ENCODE results near the gene RFC2.

RFC2 gene

DNA sequence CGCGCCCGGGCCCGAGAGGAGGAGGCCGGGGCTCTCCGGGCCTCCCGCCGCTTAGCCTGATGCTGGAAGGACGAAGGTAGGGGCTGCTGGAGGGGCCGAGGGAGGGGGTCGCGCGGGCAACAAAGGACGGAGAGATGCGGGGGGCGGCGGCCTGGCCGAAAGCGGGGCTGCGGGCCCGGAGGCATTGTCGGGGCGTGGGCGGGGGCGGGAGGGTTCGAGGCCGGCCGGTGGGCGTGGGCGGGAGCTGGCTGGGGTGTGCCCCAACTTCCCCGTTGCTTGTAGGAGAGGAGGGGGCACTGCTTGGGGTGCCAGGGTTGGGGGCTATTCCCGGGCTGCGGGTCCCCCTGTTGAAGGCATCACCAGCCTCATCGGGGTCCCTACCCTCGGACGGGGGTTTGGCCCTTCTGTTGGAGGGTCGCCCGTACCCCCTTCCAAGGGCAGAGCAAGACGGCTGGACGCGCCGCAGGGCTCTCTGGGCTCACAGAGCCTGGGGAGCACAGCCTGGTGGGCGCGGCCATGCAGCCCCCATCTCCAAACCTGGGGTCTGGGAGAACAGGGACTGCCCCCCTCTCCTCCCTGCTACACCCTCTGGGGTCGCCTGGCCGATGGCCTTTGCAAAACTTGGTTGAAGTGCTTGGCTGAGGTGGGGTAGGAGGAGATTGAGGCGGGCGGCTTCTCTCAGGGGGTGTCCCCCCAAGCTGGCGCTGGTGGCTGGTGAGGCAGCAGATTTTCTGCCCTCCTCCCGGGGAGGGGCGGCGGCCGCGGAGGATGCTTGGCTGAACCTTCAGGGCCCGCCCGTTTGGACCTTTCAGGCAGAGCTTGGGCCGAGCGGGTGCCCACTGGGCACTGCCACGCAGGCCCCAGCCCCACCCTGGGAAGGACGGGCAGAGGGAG, 35.7 kb upstream of the RFC2 start:
- in situ Hi-C loops (cut with MboI; ENCODE audit: low sequenced_read_pairs, unreplicated experiment), result no loop called here
- no peak for DNase-seq (ENCODE audit: low spot score)
- TF ChIP-seq, protein P1, sequence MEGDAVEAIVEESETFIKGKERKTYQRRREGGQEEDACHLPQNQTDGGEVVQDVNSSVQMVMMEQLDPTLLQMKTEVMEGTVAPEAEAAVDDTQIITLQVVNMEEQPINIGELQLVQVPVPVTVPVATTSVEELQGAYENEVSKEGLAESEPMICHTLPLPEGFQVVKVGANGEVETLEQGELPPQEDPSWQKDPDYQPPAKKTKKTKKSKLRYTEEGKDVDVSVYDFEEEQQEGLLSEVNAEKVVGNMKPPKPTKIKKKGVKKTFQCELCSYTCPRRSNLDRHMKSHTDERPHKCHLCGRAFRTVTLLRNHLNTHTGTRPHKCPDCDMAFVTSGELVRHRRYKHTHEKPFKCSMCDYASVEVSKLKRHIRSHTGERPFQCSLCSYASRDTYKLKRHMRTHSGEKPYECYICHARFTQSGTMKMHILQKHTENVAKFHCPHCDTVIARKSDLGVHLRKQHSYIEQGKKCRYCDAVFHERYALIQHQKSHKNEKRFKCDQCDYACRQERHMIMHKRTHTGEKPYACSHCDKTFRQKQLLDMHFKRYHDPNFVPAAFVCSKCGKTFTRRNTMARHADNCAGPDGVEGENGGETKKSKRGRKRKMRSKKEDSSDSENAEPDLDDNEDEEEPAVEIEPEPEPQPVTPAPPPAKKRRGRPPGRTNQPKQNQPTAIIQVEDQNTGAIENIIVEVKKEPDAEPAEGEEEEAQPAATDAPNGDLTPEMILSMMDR (IDR thresholded peaks at IDR 0.05; ENCODE audit: borderline replicate concordance, control extremely low read depth, extremely low read depth, insufficient read depth, missing control alignments), result no peak

DNA sequence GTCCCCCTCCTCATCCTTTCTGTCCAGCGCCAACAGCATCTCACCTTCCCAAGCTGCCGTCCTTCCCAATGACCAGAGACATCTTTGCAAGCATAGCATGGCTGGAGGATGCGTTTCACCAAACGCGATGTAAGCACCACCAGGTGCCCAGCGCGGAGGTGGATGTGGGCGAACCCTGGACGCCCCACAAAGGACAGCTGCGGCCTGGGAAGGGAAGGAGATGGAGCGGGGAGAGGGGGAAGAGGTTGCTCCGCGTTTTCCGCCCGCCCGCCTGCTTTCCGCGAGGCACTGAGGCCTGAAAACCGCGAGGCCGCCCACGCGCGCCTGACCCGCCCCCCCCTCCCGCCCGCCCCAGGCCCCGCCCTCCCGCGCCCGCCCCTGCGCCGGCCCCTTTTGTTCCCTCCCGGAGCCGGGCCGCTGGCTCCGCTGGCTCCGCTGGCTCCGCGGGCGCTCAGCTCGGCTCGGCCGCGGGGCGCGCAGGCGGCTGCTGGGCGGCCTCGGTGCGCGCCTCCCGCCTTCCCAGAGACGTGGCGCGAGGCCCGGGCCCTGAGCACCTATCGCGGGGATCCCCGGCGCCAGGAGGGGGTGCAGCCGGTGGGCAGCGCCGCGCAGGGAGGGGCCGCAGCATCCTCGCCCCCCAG, 34.9 kb upstream of the RFC2 start, which contains the start of gene CLIP2:
Gene CLIP2, plus strand, starts transcription at position 390 of the 641 bp plus-strand sequence. CDS start 28,140 bp downstream, outside the sequence.
- TF ChIP-seq, protein P1 (IDR thresholded peaks at IDR 0.05; ENCODE audit: borderline replicate concordance, control extremely low read depth, extremely low read depth, insufficient read depth, missing control alignments), result no peak
- DNase-seq (ENCODE audit: low spot score), result peak; percentile 92
- in situ Hi-C loops (cut with MboI; ENCODE audit: low sequenced_read_pairs, unreplicated experiment), result no loop called here

DNA sequence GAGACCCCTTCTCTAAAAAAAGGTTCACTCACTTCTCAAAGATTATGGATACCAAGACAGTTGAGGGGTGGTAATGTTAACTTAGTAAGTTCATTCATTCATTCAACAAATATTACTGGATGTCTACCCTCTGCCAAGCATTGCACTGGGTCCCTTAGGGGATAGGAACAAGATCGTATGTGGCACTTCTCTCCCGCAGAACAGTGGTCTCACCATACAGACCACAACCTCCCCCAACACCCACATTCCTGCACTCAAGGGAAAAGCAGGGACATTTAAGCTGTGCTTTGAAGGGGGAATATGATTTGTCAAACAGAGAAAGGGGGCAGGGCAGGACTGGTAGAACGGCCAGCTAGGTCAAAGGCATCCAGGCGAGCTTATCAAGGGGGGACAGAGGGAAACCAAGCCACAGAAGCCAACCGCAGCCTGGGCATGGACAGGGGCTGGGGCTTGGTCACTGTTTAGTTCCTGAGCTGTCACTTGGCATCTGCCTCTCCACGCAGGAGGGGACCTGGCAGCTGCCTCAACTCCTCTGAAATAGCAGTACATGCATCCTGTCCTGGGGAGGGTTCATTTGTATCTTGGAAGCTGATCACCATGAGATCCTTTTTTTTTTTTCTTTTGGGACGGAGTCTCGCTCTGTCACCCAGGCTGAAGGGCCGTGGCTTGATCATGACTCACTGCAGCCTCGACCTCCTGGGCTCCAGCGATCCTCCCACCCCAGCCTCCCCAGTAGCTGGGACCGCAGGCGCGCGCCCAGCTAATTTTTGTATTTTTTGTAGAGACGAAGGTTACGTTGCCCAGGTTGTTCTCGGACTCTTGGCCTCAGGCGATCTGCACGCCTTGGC, 34.1 kb upstream of the RFC2 start:
- no peak for DNase-seq (ENCODE audit: low spot score)
- in situ Hi-C loops (cut with MboI; ENCODE audit: low sequenced_read_pairs, unreplicated experiment), result no loop called here
- TF ChIP-seq, protein P1 (IDR thresholded peaks at IDR 0.05; ENCODE audit: borderline replicate concordance, control extremely low read depth, extremely low read depth, insufficient read depth, missing control alignments), result no peak

DNA sequence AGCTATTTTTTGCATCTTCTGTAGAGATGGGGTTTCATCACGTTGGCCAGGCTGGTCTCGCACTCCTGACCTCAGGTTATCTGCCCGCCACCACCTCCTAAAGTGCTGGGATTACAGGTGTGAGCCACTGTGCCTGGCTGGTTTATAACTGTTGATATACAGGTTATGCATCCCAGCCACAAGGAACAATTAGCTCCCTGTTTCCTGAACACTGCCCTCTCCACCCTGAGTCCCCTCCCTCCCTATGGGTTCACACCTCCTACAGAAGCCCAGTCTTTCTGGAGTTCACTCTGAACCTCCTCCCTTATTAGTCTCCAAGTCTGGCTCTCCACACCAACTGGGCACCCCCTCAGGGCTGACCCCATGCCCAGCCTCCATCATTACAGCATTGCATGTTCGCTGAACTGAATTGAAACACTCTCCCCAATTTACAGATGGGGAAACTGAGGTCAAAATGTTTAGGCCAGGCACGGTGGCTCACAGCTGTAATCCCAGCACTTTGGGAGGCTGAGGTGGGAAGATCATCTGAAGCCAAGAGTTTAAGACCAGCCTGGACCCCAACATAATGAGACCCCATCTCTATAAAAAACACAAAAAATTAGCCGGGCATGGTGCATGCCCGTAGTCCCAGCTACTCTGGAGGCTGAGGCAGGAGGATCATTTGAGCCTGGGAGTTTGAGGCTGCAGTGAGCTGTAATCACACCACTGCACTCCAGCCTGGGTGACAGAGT, 33.3 kb upstream of the RFC2 start:
- no peak for DNase-seq (ENCODE audit: low spot score)
- in situ Hi-C loops (cut with MboI; ENCODE audit: low sequenced_read_pairs, unreplicated experiment), result no loop called here
- TF ChIP-seq, protein P1 (IDR thresholded peaks at IDR 0.05; ENCODE audit: borderline replicate concordance, control extremely low read depth, extremely low read depth, insufficient read depth, missing control alignments), result no peak

DNA sequence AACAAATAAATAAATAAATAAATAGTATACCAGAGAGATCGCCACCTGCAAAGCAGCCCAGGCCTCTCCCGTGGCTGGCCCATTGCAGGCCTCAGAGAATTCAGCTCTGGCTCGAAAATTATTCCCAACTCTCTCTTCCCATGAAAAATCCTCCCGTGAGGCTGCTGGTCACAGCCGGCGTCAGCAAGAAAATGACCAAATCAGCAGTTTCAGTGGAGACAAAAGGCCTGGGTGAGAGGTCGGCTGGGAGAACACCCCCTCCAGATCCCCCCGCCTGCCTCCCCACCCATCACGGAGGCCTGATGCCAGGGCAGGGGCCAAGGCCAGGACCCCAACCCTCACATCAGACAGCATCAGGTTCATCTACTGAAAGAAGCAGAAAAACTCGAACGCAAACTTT, 31.9 kb upstream of the RFC2 start:
- in situ Hi-C loops (cut with MboI; ENCODE audit: low sequenced_read_pairs, unreplicated experiment), result no loop called here
- no peak for DNase-seq (ENCODE audit: low spot score)
- TF ChIP-seq, protein P1 (IDR thresholded peaks at IDR 0.05; ENCODE audit: borderline replicate concordance, control extremely low read depth, extremely low read depth, insufficient read depth, missing control alignments), result no peak
